Endothelial cell (in vitro differentiated cells): Measurements from ENCODE around the gene RRAGC. TPM values are rescaled to one million over a fixed set of nuclear protein-coding genes. Genes with fewer than 3 reads are reported as not detected.
A peak's percentile ranks its signal among the peaks of the same experiment; 100 is the strongest.

ENCODE experiments used
- DNase-seq: peaks from one replicate; pipeline ENCODE4 v3.0.0; 2021; ENCODE audit warnings: low spot score
- H3K27ac Mint-ChIP-seq: one replicate; pipeline ENCODE4 v1.8.0; 2021; ENCODE audit warnings: mixed read lengths, inconsistent platforms; ENCODE audit not compliant: unreplicated experiment
- H3K27me3 Mint-ChIP-seq: one replicate; pipeline ENCODE4 v1.8.0; 2021; ENCODE audit warnings: mild to moderate bottlenecking, moderate library complexity, mixed read lengths, inconsistent platforms; ENCODE audit not compliant: unreplicated experiment
- H3K36me3 Mint-ChIP-seq: one replicate; pipeline ENCODE4 v1.8.0; 2021; ENCODE audit warnings: mild to moderate bottlenecking, low read depth, mixed read lengths, inconsistent platforms; ENCODE audit not compliant: unreplicated experiment
- H3K4me1 Mint-ChIP-seq: one replicate; pipeline ENCODE4 v1.8.0; 2021; ENCODE audit warnings: mild to moderate bottlenecking, mixed read lengths, inconsistent platforms; ENCODE audit not compliant: unreplicated experiment
- H3K4me3 Mint-ChIP-seq: one replicate; pipeline ENCODE4 v1.8.0; 2021; ENCODE audit warnings: mild to moderate bottlenecking, mixed read lengths, inconsistent platforms; ENCODE audit not compliant: unreplicated experiment
- H3K9me3 Mint-ChIP-seq: one replicate; pipeline ENCODE4 v1.8.0; 2021; ENCODE audit warnings: mixed read lengths, inconsistent platforms; ENCODE audit not compliant: unreplicated experiment
- CTCF ChIP-seq: fragments of 200-600 bp; sonication (generic); IDR thresholded peaks from one replicate; pipeline ENCODE4 v1.5.0; 2021; ENCODE audit warnings: antibody characterized with exemption; ENCODE audit not compliant: unreplicated experiment
- total RNA-seq: library from RNA; stranded (reverse); fragmentation: NEBNext Ultra II Directional; extraction: Animal tissue kit (Norgen Biotek cat#: 25700); gene quantifications from one replicate; pipeline ENCODE4 v1.2.1, GENCODE V29; 2021; ENCODE audit not compliant: unreplicated experiment

The RRAGC gene
- total RNA-seq, 1 donor from 2014 or later: 27.3 TPM

GRCh38 chr1:38865112-38865715 is 5.6 kb upstream of the RRAGC start:
- no peaks in the 10 kb centered on the region for H3K27me3 Mint-ChIP-seq
- H3K4me1 Mint-ChIP-seq: peaks cover 12% of the 10 kb centered on the region
- peaks cover 5% of the 10 kb centered on the region for H3K36me3 Mint-ChIP-seq
- H3K27ac Mint-ChIP-seq: no peak overlapping the region
- no peak overlapping the region for H3K4me3 Mint-ChIP-seq
- no peak for TF ChIP-seq CTCF
- H3K9me3 Mint-ChIP-seq: no peaks in the 10 kb centered on the region
- no peak for DNase-seq

- peak overlapping the region; percentile 39 for H3K27ac Mint-ChIP-seq
Measured at GRCh38 chr1:38860454-38860795, 853 bp upstream of the RRAGC start.

GRCh38 chr1:38858833-38859560 is 575 bp downstream of the RRAGC start:
- no peak for TF ChIP-seq CTCF
- Mint-ChIP-seq H3K27me3 (no peaks in the 10 kb centered on the region), H3K27ac (no peak overlapping the region), H3K4me3 (peak overlapping the region; percentile 98), H3K9me3 (no peaks in the 10 kb centered on the region), H3K4me1 (peaks cover 16% of the 10 kb centered on the region), H3K36me3 (peaks cover 12% of the 10 kb centered on the region)
- peak; percentile 26 for DNase-seq

More at GRCh38 chr1:38860454-38860795, 853 bp upstream of the RRAGC start:
- DNase-seq: no peak
- peaks cover 16% of the 10 kb centered on the region for H3K4me1 Mint-ChIP-seq
- H3K27me3 Mint-ChIP-seq: no peaks in the 10 kb centered on the region
- peak overlapping the region; percentile 96 for H3K4me3 Mint-ChIP-seq
- H3K36me3 Mint-ChIP-seq: peaks cover 12% of the 10 kb centered on the region
- no peaks in the 10 kb centered on the region for H3K9me3 Mint-ChIP-seq
- no peak for TF ChIP-seq CTCF

GRCh38 chr1:38852780-38853179 is 6.8 kb downstream of the RRAGC start:
- Mint-ChIP-seq H3K4me3 (no peak overlapping the region), H3K27me3 (no peaks in the 10 kb centered on the region), H3K4me1 (no peaks in the 10 kb centered on the region), H3K9me3 (no peaks in the 10 kb centered on the region), H3K36me3 (peaks cover 3% of the 10 kb centered on the region), H3K27ac (no peak overlapping the region)
- no peak for DNase-seq
- no peak for TF ChIP-seq CTCF

- peaks cover 24% of the 10 kb centered on the region for H3K36me3 Mint-ChIP-seq
- no peaks in the 10 kb centered on the region for H3K9me3 Mint-ChIP-seq
- H3K27me3 Mint-ChIP-seq: no peaks in the 10 kb centered on the region
- TF ChIP-seq CTCF: no peak
- no peak overlapping the region for H3K27ac Mint-ChIP-seq
- no peak for DNase-seq
- H3K4me1 Mint-ChIP-seq: no peaks in the 10 kb centered on the region
- no peak overlapping the region for H3K4me3 Mint-ChIP-seq
Measured at GRCh38 chr1:38848071-38848470, 11.5 kb downstream of the RRAGC start.
